Measurements from ENCODE around the gene CARD9. TPM values are rescaled to one million over a fixed set of nuclear protein-coding genes. Genes with fewer than 3 reads are reported as not detected.
"Not testable (repeated sequence)": the region's sequence is repeated elsewhere in the genome, so short reads cannot be mapped to it uniquely, and the experiment has no call there.

CARD9 gene
- total and polyA plus RNA-seq, 2 donors (not counting 1 experiment from before 2014, with no cell fraction given), result 0.69 to 3.3 TPM

DNA sequence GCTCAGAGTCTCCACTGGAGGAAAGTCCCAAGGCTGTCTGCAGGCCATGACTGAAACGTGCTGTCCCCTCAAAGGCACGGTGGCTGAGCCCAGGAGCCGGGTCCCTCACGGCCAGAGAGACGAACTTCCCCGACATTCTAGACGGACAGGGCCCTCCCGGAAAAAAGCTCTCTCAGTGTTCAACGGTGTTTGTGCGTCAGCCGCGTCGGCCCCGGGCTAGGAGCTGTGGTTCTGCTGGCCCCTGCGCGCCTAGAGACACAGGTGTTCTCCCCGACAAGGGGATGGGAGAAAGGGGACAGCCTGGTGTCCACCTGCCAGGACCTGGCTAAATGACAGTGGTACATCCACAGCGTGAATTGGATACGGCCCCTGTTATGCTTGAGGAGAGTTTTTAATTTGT lies 51.9 kb downstream of the CARD9 start:
- TF ChIP-seq, protein P1, sequence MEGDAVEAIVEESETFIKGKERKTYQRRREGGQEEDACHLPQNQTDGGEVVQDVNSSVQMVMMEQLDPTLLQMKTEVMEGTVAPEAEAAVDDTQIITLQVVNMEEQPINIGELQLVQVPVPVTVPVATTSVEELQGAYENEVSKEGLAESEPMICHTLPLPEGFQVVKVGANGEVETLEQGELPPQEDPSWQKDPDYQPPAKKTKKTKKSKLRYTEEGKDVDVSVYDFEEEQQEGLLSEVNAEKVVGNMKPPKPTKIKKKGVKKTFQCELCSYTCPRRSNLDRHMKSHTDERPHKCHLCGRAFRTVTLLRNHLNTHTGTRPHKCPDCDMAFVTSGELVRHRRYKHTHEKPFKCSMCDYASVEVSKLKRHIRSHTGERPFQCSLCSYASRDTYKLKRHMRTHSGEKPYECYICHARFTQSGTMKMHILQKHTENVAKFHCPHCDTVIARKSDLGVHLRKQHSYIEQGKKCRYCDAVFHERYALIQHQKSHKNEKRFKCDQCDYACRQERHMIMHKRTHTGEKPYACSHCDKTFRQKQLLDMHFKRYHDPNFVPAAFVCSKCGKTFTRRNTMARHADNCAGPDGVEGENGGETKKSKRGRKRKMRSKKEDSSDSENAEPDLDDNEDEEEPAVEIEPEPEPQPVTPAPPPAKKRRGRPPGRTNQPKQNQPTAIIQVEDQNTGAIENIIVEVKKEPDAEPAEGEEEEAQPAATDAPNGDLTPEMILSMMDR (conservative IDR thresholded peaks at IDR 0.05 in 1 of 2, IDR thresholded peaks at IDR 0.05 in 1 of 2; ENCODE audit: low read depth in 1 of 2, low read length in 2 of 2), result no peak
- no peak for TF ChIP-seq EZH2 (IDR thresholded peaks at IDR 0.05; ENCODE audit: low read length, missing control alignments)
- H3K9ac ChIP-seq (ENCODE audit: insufficient read depth, low read length), result no peak overlapping the region
- H3K27me3 ChIP-seq (ENCODE audit: control insufficient read depth, insufficient read depth, low read length), result peaks cover 3% of the 10 kb centered on the region
- H4K20me1 ChIP-seq (ENCODE audit: control insufficient read depth, extremely low read depth, insufficient read depth, low read length), result no peaks in the 10 kb centered on the region
- H3K79me2 ChIP-seq (ENCODE audit: control insufficient read depth, insufficient read depth, low read length), result no peaks in the 10 kb centered on the region
- no peak overlapping the region for H3K27ac ChIP-seq (ENCODE audit: insufficient read depth, low read length)
- H3K36me3 ChIP-seq (ENCODE audit: control insufficient read depth, insufficient read depth, low read length), result no peaks in the 10 kb centered on the region
- H3K4me3 ChIP-seq (replicated peaks in 1 of 4; ENCODE audit: control extremely low read depth in 1 of 4, insufficient read depth in 1 of 4, low read depth in 3 of 4, low read length in 4 of 4), result no peak overlapping the region
- no peak for DNase-seq (ENCODE audit: low read depth in 2 of 2)
- no peak overlapping the region for H2AFZ ChIP-seq (ENCODE audit: low read length)
- no peak overlapping the region for H3K4me2 ChIP-seq (ENCODE audit: extremely low read depth, insufficient read depth, low read length)
- no peaks in the 10 kb centered on the region for H3K9me3 ChIP-seq (ENCODE audit: control insufficient read depth, insufficient read depth, low read depth, low read length)
- peaks cover 11% of the 10 kb centered on the region for H3K4me1 ChIP-seq (ENCODE audit: control insufficient read depth, extremely low read depth, insufficient read depth, low read length)

DNA sequence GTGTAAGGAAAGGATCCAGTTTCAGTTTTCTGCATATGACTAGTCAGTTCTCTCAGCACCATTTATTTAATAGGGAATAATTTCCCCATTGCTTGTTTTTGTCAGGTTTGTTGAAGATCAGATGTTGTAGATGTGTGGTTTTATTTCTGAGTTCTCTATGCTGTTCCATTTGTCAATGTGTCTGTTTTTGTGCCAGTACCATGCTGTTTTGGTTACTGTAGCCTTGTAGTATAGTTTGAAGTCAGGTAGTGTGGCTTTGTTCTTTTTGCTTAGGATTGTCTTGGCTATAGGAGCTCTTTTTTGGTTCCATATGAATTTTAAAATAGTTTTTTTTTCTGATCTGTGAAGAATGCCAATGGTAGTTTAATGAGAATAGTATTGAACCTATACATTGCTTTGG lies 52.5 kb downstream of the CARD9 start:
- not testable (repeated sequence) for H3K36me3 ChIP-seq (ENCODE audit: control insufficient read depth, insufficient read depth, low read length); H3K27ac ChIP-seq (ENCODE audit: insufficient read depth, low read length); H3K4me1 ChIP-seq (ENCODE audit: control insufficient read depth, extremely low read depth, insufficient read depth, low read length); H3K9me3 ChIP-seq (ENCODE audit: control insufficient read depth, insufficient read depth, low read depth, low read length); H4K20me1 ChIP-seq (ENCODE audit: control insufficient read depth, extremely low read depth, insufficient read depth, low read length); DNase-seq (ENCODE audit: low read depth in 2 of 2); H3K9ac ChIP-seq (ENCODE audit: insufficient read depth, low read length); H2AFZ ChIP-seq (ENCODE audit: low read length); H3K79me2 ChIP-seq (ENCODE audit: control insufficient read depth, insufficient read depth, low read length); H3K4me3 ChIP-seq (replicated peaks in 1 of 4; ENCODE audit: control extremely low read depth in 1 of 4, insufficient read depth in 1 of 4, low read depth in 3 of 4, low read length in 4 of 4); H3K4me2 ChIP-seq (ENCODE audit: extremely low read depth, insufficient read depth, low read length); H3K27me3 ChIP-seq (ENCODE audit: control insufficient read depth, insufficient read depth, low read length)

DNA sequence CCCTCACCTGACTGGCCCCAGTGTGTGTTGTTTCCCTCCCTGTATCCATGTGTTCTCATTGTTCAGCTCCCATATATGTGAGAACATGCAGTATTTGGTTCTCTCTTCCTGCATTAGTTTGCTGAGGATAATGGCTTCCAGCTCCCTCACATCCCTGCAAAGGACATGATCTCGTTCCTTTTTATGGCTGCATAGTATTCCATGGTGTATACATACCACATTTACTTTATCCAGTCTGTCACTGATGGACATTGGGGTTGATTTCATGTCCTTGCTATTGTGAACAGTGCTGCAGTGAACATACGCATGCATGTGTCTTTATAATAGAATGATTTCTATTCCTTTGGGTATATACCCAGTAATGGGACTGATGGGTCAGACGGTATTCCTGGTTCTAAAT lies 53.5 kb downstream of the CARD9 start:
- not testable (repeated sequence) for H3K27me3 ChIP-seq (ENCODE audit: control insufficient read depth, insufficient read depth, low read length); H2AFZ ChIP-seq (ENCODE audit: low read length); H3K4me2 ChIP-seq (ENCODE audit: extremely low read depth, insufficient read depth, low read length); H3K9me3 ChIP-seq (ENCODE audit: control insufficient read depth, insufficient read depth, low read depth, low read length); H3K4me3 ChIP-seq (replicated peaks in 1 of 4; ENCODE audit: control extremely low read depth in 1 of 4, insufficient read depth in 1 of 4, low read depth in 3 of 4, low read length in 4 of 4); H3K9ac ChIP-seq (ENCODE audit: insufficient read depth, low read length); H4K20me1 ChIP-seq (ENCODE audit: control insufficient read depth, extremely low read depth, insufficient read depth, low read length); H3K4me1 ChIP-seq (ENCODE audit: control insufficient read depth, extremely low read depth, insufficient read depth, low read length); H3K27ac ChIP-seq (ENCODE audit: insufficient read depth, low read length); DNase-seq (ENCODE audit: low read depth in 2 of 2); H3K79me2 ChIP-seq (ENCODE audit: control insufficient read depth, insufficient read depth, low read length); H3K36me3 ChIP-seq (ENCODE audit: control insufficient read depth, insufficient read depth, low read length)

DNA sequence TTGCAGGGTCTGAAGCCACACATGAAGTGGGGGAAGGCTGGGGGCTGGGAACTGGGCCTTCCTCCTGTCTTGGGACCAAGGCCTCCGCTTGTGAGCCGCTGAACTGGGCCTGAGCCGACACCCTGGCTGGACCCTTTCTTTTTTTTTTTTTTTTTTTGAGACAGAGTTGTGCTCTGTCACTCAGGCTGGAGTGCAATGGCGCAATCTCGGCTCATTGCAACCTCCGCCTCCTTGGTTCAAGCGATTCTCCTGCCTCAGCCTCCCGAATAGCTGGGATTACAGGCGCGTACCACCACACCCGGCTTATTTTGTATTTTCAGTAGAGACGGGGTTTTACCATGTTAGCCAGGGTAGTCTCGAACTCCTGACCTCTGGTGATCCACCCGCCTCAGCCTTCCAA lies 54.2 kb downstream of the CARD9 start:
- H3K4me2 ChIP-seq (ENCODE audit: extremely low read depth, insufficient read depth, low read length); H3K4me1 ChIP-seq (ENCODE audit: control insufficient read depth, extremely low read depth, insufficient read depth, low read length); H3K9me3 ChIP-seq (ENCODE audit: control insufficient read depth, insufficient read depth, low read depth, low read length); DNase-seq (ENCODE audit: low read depth in 2 of 2); H2AFZ ChIP-seq (ENCODE audit: low read length); H3K4me3 ChIP-seq (replicated peaks in 1 of 4; ENCODE audit: control extremely low read depth in 1 of 4, insufficient read depth in 1 of 4, low read depth in 3 of 4, low read length in 4 of 4); H3K9ac ChIP-seq (ENCODE audit: insufficient read depth, low read length); H3K79me2 ChIP-seq (ENCODE audit: control insufficient read depth, insufficient read depth, low read length); H3K36me3 ChIP-seq (ENCODE audit: control insufficient read depth, insufficient read depth, low read length); H4K20me1 ChIP-seq (ENCODE audit: control insufficient read depth, extremely low read depth, insufficient read depth, low read length); H3K27ac ChIP-seq (ENCODE audit: insufficient read depth, low read length); H3K27me3 ChIP-seq (ENCODE audit: control insufficient read depth, insufficient read depth, low read length): not testable (repeated sequence)

All from fibroblast of lung (primary cell).